Globus pallidus (tissue), 1 donor: ENCODE measurements around the gene DARS1.
A peak's percentile ranks its signal among the peaks of the same experiment; 100 is the strongest.
"Not testable (repeated sequence)": the region's sequence is repeated elsewhere in the genome, so short reads cannot be mapped to it uniquely, and the experiment has no call there.

ENCODE experiments used
- DNase-seq: peaks from one replicate; pipeline ENCODE4 v3.0.0-alpha.2; 2015; ENCODE audit warnings: low spot score

DARS1 gene

GRCh38 chr2:135984199-135985017 is 1.0 kb downstream of the DARS1 start:
- no peak for DNase-seq

- no peak for DNase-seq
Measured at GRCh38 chr2:135980434-135981079, 4.9 kb downstream of the DARS1 start.

GRCh38 chr2:135975702-135976101 is 9.7 kb downstream of the DARS1 start:
- no peak for DNase-seq

- DNase-seq = no peak
Measured at GRCh38 chr2:135974036-135974435, 11.4 kb downstream of the DARS1 start.

GRCh38 chr2:135969655-135970387 is 15.6 kb downstream of the DARS1 start:
- no peak for DNase-seq

- no peak for DNase-seq
Measured at GRCh38 chr2:135965756-135966155, 19.7 kb downstream of the DARS1 start.

- DNase-seq = not testable (repeated sequence)
Measured at GRCh38 chr2:135964404-135964803, 21.0 kb downstream of the DARS1 start.

GRCh38 chr2:135963841-135964240 is 21.6 kb downstream of the DARS1 start:
- no peak for DNase-seq

- no peak for DNase-seq
Measured at GRCh38 chr2:135962366-135963123, 22.9 kb downstream of the DARS1 start.

GRCh38 chr2:135960656-135961551 is 24.5 kb downstream of the DARS1 start:
- peak; percentile 43 for DNase-seq

- no peak for DNase-seq
Measured at GRCh38 chr2:135960150-135960549, 25.3 kb downstream of the DARS1 start.

- DNase-seq = not testable (repeated sequence)
Measured at GRCh38 chr2:135958927-135959326, 26.5 kb downstream of the DARS1 start.

- no peak for DNase-seq
Measured at GRCh38 chr2:135954020-135954601, 31.3 kb downstream of the DARS1 start.

GRCh38 chr2:135952891-135953290 is 32.5 kb downstream of the DARS1 start:
- no peak for DNase-seq

GRCh38 chr2:135951041-135951583 is 34.3 kb downstream of the DARS1 start:
- no peak for DNase-seq

- DNase-seq = no peak
Measured at GRCh38 chr2:135949451-135950234, 35.8 kb downstream of the DARS1 start.

- DNase-seq = no peak
Measured at GRCh38 chr2:135948642-135949355, 36.6 kb downstream of the DARS1 start.

- DNase-seq = no peak
Measured at GRCh38 chr2:135948141-135948540, 37.3 kb downstream of the DARS1 start.

- DNase-seq = no peak
Measured at GRCh38 chr2:135947483-135947882, 37.9 kb downstream of the DARS1 start.
